Progenitor cell of endocrine pancreas (in vitro differentiated cells): ENCODE measurements around the gene TADA2A. TPM values are rescaled to one million over a fixed set of nuclear protein-coding genes. Genes with fewer than 3 reads are reported as not detected.

Experiments
- DNase-seq: peaks from one replicate; pipeline ENCODE4 v3.0.0; 2021; ENCODE audit warnings: low spot score; ENCODE audit not compliant: unreplicated experiment
- H3K27ac Mint-ChIP-seq: 2 replicates; pipeline ENCODE4 v1.8.0; 2021; ENCODE audit warnings: mild to moderate bottlenecking, moderate library complexity, mixed read lengths
- H3K27me3 Mint-ChIP-seq: 2 replicates; pipeline ENCODE4 v1.8.0; 2021; ENCODE audit warnings: mixed read lengths
- H3K36me3 Mint-ChIP-seq: 2 replicates; pipeline ENCODE4 v1.8.0; 2022; ENCODE audit warnings: mixed read lengths; ENCODE audit not compliant: insufficient read depth
- H3K4me1 Mint-ChIP-seq: 2 replicates; pipeline ENCODE4 v1.8.0; 2021; ENCODE audit warnings: low read depth, mixed read lengths
- H3K4me3 Mint-ChIP-seq: 2 replicates; pipeline ENCODE4 v1.8.0; 2021; ENCODE audit warnings: low read depth, mild to moderate bottlenecking, moderate library complexity, mixed read lengths
- H3K9me3 Mint-ChIP-seq: 2 replicates; pipeline ENCODE4 v1.8.0; 2021; ENCODE audit warnings: low read depth, mixed read lengths
- CTCF ChIP-seq: fragments of 200-600 bp; sonication (generic); IDR thresholded peaks from one replicate; pipeline ENCODE4 v1.5.0; 2021; ENCODE audit warnings: antibody characterized with exemption, mild to moderate bottlenecking; ENCODE audit not compliant: unreplicated experiment
- total RNA-seq: library from RNA; stranded (reverse); gene quantifications from 2 replicates; pipeline ENCODE4 v1.2.1, GENCODE V29; 2021

TADA2A gene
- total RNA-seq, 1 donor from 2014 or later = 31.5 TPM

GRCh38 chr17:37388266-37388665, 18.4 kb upstream of the TADA2A start:
- no peak overlapping the region for H3K27ac Mint-ChIP-seq
- no peaks in the 10 kb centered on the region for H3K36me3 Mint-ChIP-seq
- no peak for TF ChIP-seq CTCF
- no peak for DNase-seq
- no peaks in the 10 kb centered on the region for H3K4me1 Mint-ChIP-seq
- no peaks in the 10 kb centered on the region for H3K9me3 Mint-ChIP-seq
- H3K4me3 Mint-ChIP-seq = no peak overlapping the region
- H3K27me3 Mint-ChIP-seq = no peaks in the 10 kb centered on the region

GRCh38 chr17:37389160-37389559, 17.5 kb upstream of the TADA2A start:
- no peaks in the 10 kb centered on the region for H3K9me3 Mint-ChIP-seq
- DNase-seq = no peak
- no peaks in the 10 kb centered on the region for H3K27me3 Mint-ChIP-seq
- H3K36me3 Mint-ChIP-seq = no peaks in the 10 kb centered on the region
- no peak overlapping the region for H3K27ac Mint-ChIP-seq
- no peak overlapping the region for H3K4me3 Mint-ChIP-seq
- no peak for TF ChIP-seq CTCF
- H3K4me1 Mint-ChIP-seq = no peaks in the 10 kb centered on the region

GRCh38 chr17:37391146-37391545, 15.5 kb upstream of the TADA2A start:
- Mint-ChIP-seq H3K9me3 (no peaks in the 10 kb centered on the region), H3K36me3 (no peaks in the 10 kb centered on the region), H3K4me1 (no peaks in the 10 kb centered on the region), H3K27ac (no peak overlapping the region), H3K4me3 (no peak overlapping the region), H3K27me3 (no peaks in the 10 kb centered on the region)
- no peak for DNase-seq
- TF ChIP-seq CTCF = no peak

GRCh38 chr17:37392024-37392590, 14.6 kb upstream of the TADA2A start:
- Mint-ChIP-seq H3K4me1 (no peaks in the 10 kb centered on the region), H3K27me3 (no peaks in the 10 kb centered on the region), H3K27ac (no peak overlapping the region), H3K9me3 (no peaks in the 10 kb centered on the region), H3K36me3 (no peaks in the 10 kb centered on the region), H3K4me3 (no peak overlapping the region)
- no peak for DNase-seq
- TF ChIP-seq CTCF = no peak

- TF ChIP-seq CTCF = no peak
- H3K4me3 Mint-ChIP-seq = no peak overlapping the region
- H3K4me1 Mint-ChIP-seq = no peaks in the 10 kb centered on the region
- H3K9me3 Mint-ChIP-seq = no peaks in the 10 kb centered on the region
- no peaks in the 10 kb centered on the region for H3K27me3 Mint-ChIP-seq
- H3K27ac Mint-ChIP-seq = no peak overlapping the region
- no peaks in the 10 kb centered on the region for H3K36me3 Mint-ChIP-seq
- no peak for DNase-seq
Observed at GRCh38 chr17:37393352-37393751, 13.3 kb upstream of the TADA2A start.
